ENCODE results near the gene BARHL1.

DNA sequence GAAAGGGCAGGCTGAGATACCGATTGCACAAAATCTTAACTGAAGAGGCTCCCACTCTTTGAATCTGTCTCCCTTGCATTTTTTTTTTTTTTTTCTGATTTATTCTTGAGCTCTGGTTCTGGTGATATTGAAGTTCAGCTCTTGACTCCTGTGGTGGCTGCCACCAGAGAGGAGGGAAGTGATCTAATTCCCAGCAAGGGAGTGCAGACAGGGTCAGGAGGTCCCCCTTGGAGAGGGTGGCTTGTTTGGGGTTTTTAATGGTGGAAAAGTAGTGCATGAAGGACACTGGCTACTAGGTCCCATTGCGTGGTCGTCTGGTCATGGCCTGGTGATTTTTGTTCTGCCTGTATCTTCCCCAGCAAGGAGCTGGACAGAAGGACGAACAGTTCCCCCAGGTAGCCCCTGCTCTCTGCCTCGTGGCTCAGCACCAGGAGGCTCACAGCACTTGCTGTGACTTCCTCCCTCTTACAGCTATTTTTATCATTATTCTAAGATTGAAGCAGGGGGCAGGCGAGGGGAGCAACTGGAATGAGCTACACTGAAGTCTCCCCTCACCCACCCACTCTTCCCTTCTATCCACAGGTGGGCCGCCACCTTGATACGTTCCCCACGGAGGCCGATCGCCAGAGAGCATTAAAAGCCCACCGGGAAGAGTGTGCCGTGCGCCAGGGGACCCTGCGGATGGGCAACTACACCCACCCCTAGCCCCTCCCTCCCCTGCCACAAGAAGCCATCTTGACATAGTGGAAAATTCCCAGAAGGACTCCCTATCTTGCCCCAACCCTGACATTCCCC is 10.4 kb upstream of the BARHL1 start:
- no peak for TF ChIP-seq POLR2A (IDR thresholded peaks at IDR 0.05)
- TF ChIP-seq, protein P1, sequence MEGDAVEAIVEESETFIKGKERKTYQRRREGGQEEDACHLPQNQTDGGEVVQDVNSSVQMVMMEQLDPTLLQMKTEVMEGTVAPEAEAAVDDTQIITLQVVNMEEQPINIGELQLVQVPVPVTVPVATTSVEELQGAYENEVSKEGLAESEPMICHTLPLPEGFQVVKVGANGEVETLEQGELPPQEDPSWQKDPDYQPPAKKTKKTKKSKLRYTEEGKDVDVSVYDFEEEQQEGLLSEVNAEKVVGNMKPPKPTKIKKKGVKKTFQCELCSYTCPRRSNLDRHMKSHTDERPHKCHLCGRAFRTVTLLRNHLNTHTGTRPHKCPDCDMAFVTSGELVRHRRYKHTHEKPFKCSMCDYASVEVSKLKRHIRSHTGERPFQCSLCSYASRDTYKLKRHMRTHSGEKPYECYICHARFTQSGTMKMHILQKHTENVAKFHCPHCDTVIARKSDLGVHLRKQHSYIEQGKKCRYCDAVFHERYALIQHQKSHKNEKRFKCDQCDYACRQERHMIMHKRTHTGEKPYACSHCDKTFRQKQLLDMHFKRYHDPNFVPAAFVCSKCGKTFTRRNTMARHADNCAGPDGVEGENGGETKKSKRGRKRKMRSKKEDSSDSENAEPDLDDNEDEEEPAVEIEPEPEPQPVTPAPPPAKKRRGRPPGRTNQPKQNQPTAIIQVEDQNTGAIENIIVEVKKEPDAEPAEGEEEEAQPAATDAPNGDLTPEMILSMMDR (IDR thresholded peaks at IDR 0.05): no peak
- TF ChIP-seq EP300 (IDR thresholded peaks at IDR 0.05): no peak
- TF ChIP-seq POLR2AphosphoS5 (IDR thresholded peaks at IDR 0.05): no peak

Measured in stomach (tissue), 4 donors.